HepG2 (cell line): ENCODE data around the gene TSPAN31. TPM values are rescaled to one million over a fixed set of nuclear protein-coding genes. Genes with fewer than 3 reads are reported as not detected.

Source experiments
- ATF1 ChIP-seq: IDR thresholded peaks from 2 replicates; pipeline ENCODE4 v1.6.1; 2016; ENCODE audit warnings: mild to moderate bottlenecking, control low read depth
- ATF6 ChIP-seq: sonication (generic); formaldehyde crosslinking; conservative IDR thresholded peaks from 2 replicates; pipeline ENCODE4 v1.4.0; 2020; ENCODE audit warnings: missing genetic modification reagents
- CENPX ChIP-seq: sonication (generic); formaldehyde crosslinking; IDR thresholded peaks from 2 replicates; pipeline ENCODE4 v1.9.0; 2021; ENCODE audit warnings: mild to moderate bottlenecking, missing genetic modification reagents, moderate library complexity
- EED ChIP-seq: sonication (generic); formaldehyde crosslinking; IDR thresholded peaks from 2 replicates; pipeline ENCODE4 v1.5.0; 2020; ENCODE audit warnings: mild to moderate bottlenecking, missing genetic modification reagents
- FOSL2 ChIP-seq: sonication (generic); formaldehyde crosslinking; IDR thresholded peaks from 2 replicates; pipeline ENCODE4 v1.4.0; 2020; ENCODE audit warnings: missing genetic modification reagents
- IKZF4 ChIP-seq: sonication (generic); formaldehyde crosslinking; IDR thresholded peaks from 2 replicates; pipeline ENCODE4 v1.5.1; 2020; ENCODE audit warnings: borderline replicate concordance, mild to moderate bottlenecking, low read depth, missing genetic modification reagents; ENCODE audit errors: not compliant biosample characterization
- MED1 ChIP-seq: sonication (generic); formaldehyde crosslinking; IDR thresholded peaks from 2 replicates; pipeline ENCODE4 v1.4.0; 2020; ENCODE audit warnings: missing genetic modification reagents
- MEF2D ChIP-seq: sonication (generic); formaldehyde crosslinking; IDR thresholded peaks from 2 replicates; pipeline ENCODE4 v1.5.1; 2020; ENCODE audit warnings: mild to moderate bottlenecking, missing genetic modification reagents
- NFYC ChIP-seq: IDR thresholded peaks from 2 replicates; pipeline ENCODE4 v1.6.1; 2016; ENCODE audit warnings: missing genetic modification reagents, missing compliant biosample characterization
- NRL ChIP-seq: sonication (generic); formaldehyde crosslinking; IDR thresholded peaks from 2 replicates; pipeline ENCODE4 v1.5.0; 2020; ENCODE audit warnings: missing genetic modification reagents, mild to moderate bottlenecking, moderate library complexity, borderline replicate concordance
- PBX2 ChIP-seq: IDR thresholded peaks from 2 replicates; pipeline ENCODE4 v1.6.1; 2016; ENCODE audit warnings: control low read depth
- PHF8 ChIP-seq: sonication (generic); formaldehyde crosslinking; IDR thresholded peaks from 2 replicates; pipeline ENCODE4 v1.5.0; 2020; ENCODE audit warnings: missing genetic modification reagents
- RARA ChIP-seq: IDR thresholded peaks from 2 replicates; pipeline ENCODE4 v1.6.1; 2016; ENCODE audit warnings: missing genetic modification reagents, missing compliant biosample characterization
- RARG ChIP-seq: sonication (generic); formaldehyde crosslinking; IDR thresholded peaks from 2 replicates; pipeline ENCODE4 v1.4.0; 2020; ENCODE audit warnings: low read depth, mild to moderate bottlenecking, missing genetic modification reagents
- SALL2 ChIP-seq: sonication (generic); formaldehyde crosslinking; IDR thresholded peaks from 2 replicates; pipeline ENCODE4 v1.8.1; 2023; ENCODE audit warnings: mild to moderate bottlenecking, missing genetic modification reagents, inconsistent platforms
- SP5 ChIP-seq: IDR thresholded peaks from 2 replicates; pipeline ENCODE4 v1.6.1; 2016; ENCODE audit warnings: low read depth, borderline replicate concordance
- TEAD2 ChIP-seq: sonication (generic); formaldehyde crosslinking; IDR thresholded peaks from 2 replicates; pipeline ENCODE4 v1.9.0; 2021; ENCODE audit warnings: missing genetic modification reagents
- XRCC5 ChIP-seq: fragments of 200-400 bp; formaldehyde crosslinking; optimal IDR thresholded peaks from 2 replicates; pipeline ENCODE3; 2017; ENCODE audit warnings: mild to moderate bottlenecking, low read length
- ZIK1 ChIP-seq: sonication (generic); formaldehyde crosslinking; IDR thresholded peaks from 2 replicates; pipeline ENCODE4 v1.5.0; 2020; ENCODE audit warnings: mild to moderate bottlenecking, low read depth, missing genetic modification reagents, borderline replicate concordance
- ZNF232 ChIP-seq: sonication (generic); formaldehyde crosslinking; IDR thresholded peaks from 2 replicates; pipeline ENCODE4 v1.4.0; 2020; ENCODE audit warnings: missing genetic modification reagents, borderline replicate concordance
- ZNF350 ChIP-seq: sonication (generic); formaldehyde crosslinking; IDR thresholded peaks from 2 replicates; pipeline ENCODE4 v1.4.0; 2020; ENCODE audit warnings: mild to moderate bottlenecking, low read depth, missing genetic modification reagents, borderline replicate concordance
- ZNF597 ChIP-seq: sonication (generic); formaldehyde crosslinking; IDR thresholded peaks from 2 replicates; pipeline ENCODE4 v1.5.0; 2020; ENCODE audit warnings: missing genetic modification reagents
- ZNF644 ChIP-seq: IDR thresholded peaks from 2 replicates; pipeline ENCODE4 v1.6.1; 2016; ENCODE audit warnings: low read depth
- ZNF784 ChIP-seq: sonication (generic); formaldehyde crosslinking; IDR thresholded peaks from 2 replicates; pipeline ENCODE4 v1.5.1; 2020; ENCODE audit warnings: missing genetic modification reagents, mild to moderate bottlenecking, borderline replicate concordance
- polyA plus RNA-seq, 8 experiments: library from polyadenylated mRNA; depleted of rRNA in 3 of 8; stranded (reverse) in 7 of 8; unstranded in 1 of 8; fragments of >200 nt; fragmentation: Illumina TruSeq in 4 of 8; extraction: Trizol in 4 of 8; gene quantifications; 2 replicates each; pipeline versions ENCODE4 v1.2.1 to v1.2.3, GENCODE V29; 2011 to 2016; ENCODE audit warnings: low read depth in 4 of 8, missing spikeins in 1 of 8, mixed read lengths in 1 of 8; ENCODE audit not compliant: insufficient read depth in 1 of 8
- total RNA-seq, 5 experiments: library from RNA; depleted of rRNA; stranded (reverse); fragments of >200 nt; fragmentation: Illumina TruSeq; extraction: Trizol; gene quantifications; 2 replicates each; pipeline ENCODE4 v1.2.3, GENCODE V29; 2016; ENCODE audit warnings: low read depth in 1 of 5
- TF ChIP-seq, protein P1 (sequence below): sonication (generic); formaldehyde crosslinking; IDR thresholded peaks from 2 replicates; pipeline ENCODE4 v1.5.0; 2020; ENCODE audit warnings: mild to moderate bottlenecking, low read depth, missing genetic modification reagents, borderline replicate concordance

Gene TSPAN31
- total and polyA plus RNA-seq, 2 of the 13 experiments (the other 11 are each of a cell fraction or from before 2014, with no cell fraction given), result 10.4 to 24.6 TPM

GRCh38 chr12:57744777-57745484, at the start of gene TSPAN31 (continued):
- TF ChIP-seq CENPX (CRISPR knock-in tag), result no peak
- no peak for TF ChIP-seq IKZF4 (CRISPR knock-in tag)
- no peak for TF ChIP-seq ZNF784 (CRISPR knock-in tag)
- no peak for TF ChIP-seq ATF6 (CRISPR knock-in tag)
- no peak for TF ChIP-seq EED
- 0 out of 2 replicates have a peak, but pooled peaks have one; percentile 25 for TF ChIP-seq MED1 (CRISPR knock-in tag)
- no peak for TF ChIP-seq FOSL2 (CRISPR knock-in tag)
- TF ChIP-seq TEAD2 (CRISPR knock-in tag), result no peak
- peak; percentile 92 for TF ChIP-seq NFYC (CRISPR knock-in tag)
- TF ChIP-seq ZNF232, result no peak
- TF ChIP-seq ZIK1 (CRISPR knock-in tag), result no peak
- TF ChIP-seq RARG (CRISPR knock-in tag), result no peak
- no peak for TF ChIP-seq ZNF644 (CRISPR knock-in tag)
- TF ChIP-seq NRL (CRISPR knock-in tag), result 0 out of 2 replicates have a peak, but pooled peaks have one; percentile 16
- TF ChIP-seq ZNF597 (CRISPR knock-in tag), result no peak
- TF ChIP-seq ATF1, result peak; percentile 97
- TF ChIP-seq RARA (CRISPR knock-in tag), result no peak
- peak; percentile 68; the same call in 1 of the 2 replicates for TF ChIP-seq PHF8 (CRISPR knock-in tag)
- TF ChIP-seq SP5 (CRISPR knock-in tag), result no peak
- TF ChIP-seq SALL2 (CRISPR knock-in tag), result no peak
- peak; percentile 18 for TF ChIP-seq XRCC5
- TF ChIP-seq ZNF350 (CRISPR knock-in tag), result no peak; the same call in 1 of the 2 replicates
- TF ChIP-seq PBX2 (CRISPR knock-in tag), result peak; percentile 90
- no peak for TF ChIP-seq MEF2D (CRISPR knock-in tag)
- TF ChIP-seq, protein P1, sequence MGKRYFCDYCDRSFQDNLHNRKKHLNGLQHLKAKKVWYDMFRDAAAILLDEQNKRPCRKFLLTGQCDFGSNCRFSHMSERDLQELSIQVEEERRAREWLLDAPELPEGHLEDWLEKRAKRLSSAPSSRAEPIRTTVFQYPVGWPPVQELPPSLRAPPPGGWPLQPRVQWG (CRISPR knock-in tag), result no peak
